Natural killer cell (primary cell): Measurements from ENCODE around the gene VWA2. TPM values are rescaled to one million over a fixed set of nuclear protein-coding genes. Genes with fewer than 3 reads are reported as not detected.

Source experiments
- ATAC-seq, 3 donors: fragments of 150-1000 bp in 2 of 3; fragments of 200-7000 bp in 1 of 3; cut with Tn5 transposase; 1 replicate in 1 of 3; 2 replicates in 2 of 3; pipeline ENCODE4 v1.10.0; 2021; ENCODE audit warnings: mild to moderate bottlenecking in 2 of 3, moderate library complexity in 2 of 3
- DNase-seq, 2 donors: peaks; one replicate each; pipeline versions ENCODE4 v3.0.0 to v3.0.0-alpha.2; 2013 to 2021; ENCODE audit warnings: mixed read lengths in 1 of 2
- H3K27ac ChIP-seq: one replicate; pipeline ENCODE4 v1.5.1; 2013; ENCODE audit warnings: mild to moderate bottlenecking, low read length
- H3K27me3 ChIP-seq: one replicate; pipeline ENCODE4 v1.6.1; 2013; ENCODE audit warnings: low read length; ENCODE audit not compliant: control insufficient read depth, insufficient read depth
- H3K36me3 ChIP-seq: one replicate; pipeline ENCODE4 v1.6.1; 2013; ENCODE audit warnings: low read length; ENCODE audit not compliant: control insufficient read depth, insufficient read depth
- H3K4me1 ChIP-seq: one replicate; pipeline ENCODE4 v1.6.1; 2013; ENCODE audit warnings: low read length; ENCODE audit not compliant: control insufficient read depth, insufficient read depth
- H3K4me3 ChIP-seq: one replicate; pipeline ENCODE4 v1.5.1; 2013; ENCODE audit warnings: low read length
- H3K9me3 ChIP-seq: one replicate; pipeline ENCODE4 v1.6.1; 2013; ENCODE audit warnings: low read length; ENCODE audit not compliant: control insufficient read depth, insufficient read depth
- H3K27ac Mint-ChIP-seq, 2 donors: one replicate each; pipeline ENCODE4 v1.8.0; 2022; ENCODE audit warnings: mild to moderate bottlenecking in 2 of 2, mixed read lengths in 2 of 2, moderate library complexity in 1 of 2
- H3K27me3 Mint-ChIP-seq, 2 donors: one replicate each; pipeline ENCODE4 v1.8.0; 2022; ENCODE audit warnings: low read depth in 2 of 2, mixed read lengths in 2 of 2
- H3K36me3 Mint-ChIP-seq: one replicate; pipeline ENCODE4 v1.8.0; 2022; ENCODE audit warnings: mixed read lengths
- H3K4me1 Mint-ChIP-seq, 2 donors: one replicate each; pipeline ENCODE4 v1.8.0; 2022; ENCODE audit warnings: mixed read lengths in 2 of 2
- H3K4me3 Mint-ChIP-seq: one replicate; pipeline ENCODE4 v1.8.0; 2022; ENCODE audit warnings: mild to moderate bottlenecking, moderate library complexity, mixed read lengths
- H3K9me3 Mint-ChIP-seq, 2 donors: one replicate each; pipeline ENCODE4 v1.8.0; 2022; ENCODE audit warnings: mixed read lengths in 2 of 2
- CTCF ChIP-seq: fragments of 200-600 bp; IDR thresholded peaks from one replicate; pipeline ENCODE4 v1.8.0; 2022; ENCODE audit warnings: antibody characterized with exemption
- WGBS: methylation state at CpG from one replicate; pipeline ENCODE4 v1.1.7; 2013; ENCODE audit warnings: missing lambda C conversion rate; ENCODE audit not compliant: insufficient coverage; 5-methylcytosine and 5-hydroxymethylcytosine counted together
- intact Hi-C: fragments of 100-400 bp; cut with micrococcal nuclease; formaldehyde crosslinking; loops from one replicate; pipeline ENCODE4 v1.14.2; 2022
- total RNA-seq, 4 donors: library from RNA; stranded (reverse); fragments of 120-200 nt in 1 of 4; gene quantifications; one replicate each; pipeline versions ENCODE4 v1.2.3 to v1.2.4, GENCODE V29; 2013 to 2022

VWA2 gene
- total RNA-seq, 3 donors from 2014 or later (not counting 1 experiment from before 2014, with no cell fraction given), result not detected

- Mint-ChIP-seq H3K36me3 (no peaks in the 10 kb centered on the region), H3K27ac (no peak overlapping the region), H3K4me3 (no peak overlapping the region), H3K9me3 (no peaks in the 10 kb centered on the region), H3K27me3 (peaks cover 0 to 3% of the 10 kb centered on the region in 2 donors), H3K4me1 (no peaks in the 10 kb centered on the region)
- no peak for TF ChIP-seq CTCF
- H3K27ac ChIP-seq, result no peak overlapping the region
- H3K4me3 ChIP-seq, result no peak overlapping the region
- no peak for ATAC-seq
- no peaks in the 10 kb centered on the region for H3K4me1 ChIP-seq
- H3K27me3 ChIP-seq, result no peaks in the 10 kb centered on the region
- H3K36me3 ChIP-seq, result no peaks in the 10 kb centered on the region
- DNase-seq, result no peak
- no peaks in the 10 kb centered on the region for H3K9me3 ChIP-seq
- 85% methylated on average over 8 of the region's 8 CpGs for WGBS
- intact Hi-C loops, result no loop called here
Observed at GRCh38 chr10:114279901-114280644, 41.0 kb downstream of the VWA2 start.

GRCh38 chr10:114281006-114281405 lies 42.0 kb downstream of the VWA2 start:
- H3K4me1 ChIP-seq, result no peaks in the 10 kb centered on the region
- no peaks in the 10 kb centered on the region for H3K36me3 ChIP-seq
- no peak overlapping the region for H3K4me3 Mint-ChIP-seq
- ATAC-seq (no peak), DNase-seq (no peak)
- H3K27me3 ChIP-seq, result no peaks in the 10 kb centered on the region
- 66% methylated on average over 7 of the region's 7 CpGs for WGBS
- H3K9me3 ChIP-seq, result no peaks in the 10 kb centered on the region
- H3K36me3 Mint-ChIP-seq, result no peaks in the 10 kb centered on the region
- no peaks in the 10 kb centered on the region for H3K4me1 Mint-ChIP-seq
- H3K4me3 ChIP-seq, result no peak overlapping the region
- TF ChIP-seq CTCF, result no peak
- intact Hi-C loops, result no loop called here
- H3K27ac ChIP-seq, result no peak overlapping the region
- no peaks in the 10 kb centered on the region for H3K9me3 Mint-ChIP-seq
- peaks cover 0 to 3% of the 10 kb centered on the region in 2 donors for H3K27me3 Mint-ChIP-seq
- H3K27ac Mint-ChIP-seq, result no peak overlapping the region

- Mint-ChIP-seq H3K36me3 (no peaks in the 10 kb centered on the region), H3K9me3 (no peaks in the 10 kb centered on the region), H3K27ac (no peak overlapping the region), H3K4me1 (no peaks in the 10 kb centered on the region), H3K4me3 (no peak overlapping the region), H3K27me3 (peaks cover 0 to 3% of the 10 kb centered on the region in 2 donors)
- 80% methylated on average over 5 of the region's 5 CpGs for WGBS
- no peak overlapping the region for H3K27ac ChIP-seq
- TF ChIP-seq CTCF, result no peak
- no peaks in the 10 kb centered on the region for H3K27me3 ChIP-seq
- ATAC-seq (no peak), DNase-seq (no peak)
- no peaks in the 10 kb centered on the region for H3K9me3 ChIP-seq
- no peaks in the 10 kb centered on the region for H3K4me1 ChIP-seq
- no peaks in the 10 kb centered on the region for H3K36me3 ChIP-seq
- H3K4me3 ChIP-seq, result no peak overlapping the region
- intact Hi-C loops, result no loop called here
Observed at GRCh38 chr10:114281461-114281860, 42.4 kb downstream of the VWA2 start.

GRCh38 chr10:114282526-114282925 lies 43.5 kb downstream of the VWA2 start:
- DNase-seq, result no peak
- no peak overlapping the region for H3K27ac ChIP-seq
- H3K27me3 Mint-ChIP-seq, result peaks cover 0 to under 1% of the 10 kb centered on the region in 2 donors
- no peak overlapping the region for H3K27ac Mint-ChIP-seq
- no peaks in the 10 kb centered on the region for H3K36me3 ChIP-seq
- no peaks in the 10 kb centered on the region for H3K4me1 ChIP-seq
- WGBS, result 84% methylated on average over 2 of the region's 2 CpGs
- no peak overlapping the region for H3K4me3 ChIP-seq
- no peak overlapping the region for H3K4me3 Mint-ChIP-seq
- no peak for ATAC-seq
- H3K9me3 ChIP-seq, result no peaks in the 10 kb centered on the region
- no peaks in the 10 kb centered on the region for H3K27me3 ChIP-seq
- intact Hi-C loops, result no loop called here
- no peaks in the 10 kb centered on the region for H3K36me3 Mint-ChIP-seq
- H3K4me1 Mint-ChIP-seq, result no peaks in the 10 kb centered on the region
- no peak for TF ChIP-seq CTCF
- no peaks in the 10 kb centered on the region for H3K9me3 Mint-ChIP-seq
